A673 (cell line): ENCODE results near the gene THOC1. TPM values are rescaled to one million over a fixed set of nuclear protein-coding genes. Genes with fewer than 3 reads are reported as not detected.

ENCODE experiments used
- BruUV-seq: library from RNA; stranded (reverse); fragments of 400-500 nt; replicated peaks from 2 replicates; lab custom pipeline; 2021; lab: Mats Ljungman, UMichigan
- CTCF ChIA-PET: fragments of 300-600 bp; sonication (Branson Sonifier 250); formaldehyde crosslinking; loops from one replicate; lab custom pipeline; 2022; ENCODE audit warnings: antibody characterized with exemption; lab: Charles Lee
- POLR2A ChIA-PET: fragments of 300-600 bp; sonication (Branson Sonifier 250); formaldehyde crosslinking; loops from one replicate; lab custom pipeline; 2022; ENCODE audit warnings: antibody characterized with exemption; ENCODE audit not compliant: low non-redundant PET; lab: Charles Lee
- DNase-seq: peaks from one replicate; pipeline ENCODE4 v3.0.0-alpha.2; 2015; ENCODE audit warnings: low spot score
- H3K27ac ChIP-seq: fragments of 200-600 bp; sonication (generic); 2 replicates; pipeline ENCODE4 v1.5.1; 2016; ENCODE audit warnings: mixed run types, low read depth, mild to moderate bottlenecking, mixed read lengths, antibody characterized with exemption, low read length; ENCODE audit not compliant: poor library complexity, severe bottlenecking
- H3K27me3 ChIP-seq: fragments of 200-600 bp; sonication (generic); replicated peaks from 2 replicates; pipeline ENCODE4 v1.6.1; 2017; ENCODE audit warnings: mixed run types, low read depth, mild to moderate bottlenecking, mixed read lengths, antibody characterized with exemption, low read length; ENCODE audit not compliant: insufficient read depth, poor library complexity
- H3K36me3 ChIP-seq: fragments of 200-600 bp; sonication (generic); 2 replicates; pipeline ENCODE4 v1.6.1; 2016; ENCODE audit warnings: mixed run types, mild to moderate bottlenecking, mixed read lengths, antibody characterized with exemption, low read length; ENCODE audit not compliant: insufficient read depth, poor library complexity, severe bottlenecking
- H3K4me1 ChIP-seq: fragments of 200-600 bp; sonication (generic); 2 replicates; pipeline ENCODE4 v1.6.1; 2017; ENCODE audit warnings: mixed run types, mild to moderate bottlenecking, mixed read lengths, antibody characterized with exemption, low read length; ENCODE audit not compliant: insufficient read depth, poor library complexity, severe bottlenecking
- H3K4me3 ChIP-seq: fragments of 200-600 bp; sonication (generic); 2 replicates; pipeline ENCODE4 v1.5.1; 2016; ENCODE audit warnings: low read depth, mixed run types, mild to moderate bottlenecking, mixed read lengths, low read length; ENCODE audit not compliant: poor library complexity, severe bottlenecking
- H3K9me3 ChIP-seq: fragments of 200-600 bp; sonication (generic); 2 replicates; pipeline ENCODE4 v1.6.1; 2016; ENCODE audit warnings: mixed run types, low read depth, mild to moderate bottlenecking, mixed read lengths, antibody characterized with exemption, low read length; ENCODE audit not compliant: poor library complexity, severe bottlenecking
- EZH2 ChIP-seq: fragments of 200-600 bp; sonication (generic); IDR thresholded peaks from 2 replicates; pipeline ENCODE4 v1.6.1; 2017; ENCODE audit warnings: borderline replicate concordance, low read depth, mild to moderate bottlenecking, mixed read lengths, antibody characterized with exemption, low read length; ENCODE audit not compliant: poor library complexity, severe bottlenecking
- intact Hi-C: fragments of 100-400 bp; cut with micrococcal nuclease; formaldehyde crosslinking; loops from one replicate; pipeline ENCODE4 v1.10.0; 2022; ENCODE audit not compliant: unreplicated experiment
- total RNA-seq: library from RNA; stranded (reverse); gene quantifications from 2 replicates; pipeline ENCODE4 v1.2.3, GENCODE V29; 2021
- TF ChIP-seq, protein P1 (sequence below): fragments of 300-800, 200-600 bp; sonication (generic); conservative IDR thresholded peaks from 2 replicates; pipeline ENCODE4 v1.5.1; 2017; ENCODE audit warnings: low read depth, mild to moderate bottlenecking, antibody characterized with exemption, low read length, moderate library complexity, mixed read lengths

THOC1 gene
- total RNA-seq, 1 experiment from 2014 or later, result 76.7 TPM

DNA sequence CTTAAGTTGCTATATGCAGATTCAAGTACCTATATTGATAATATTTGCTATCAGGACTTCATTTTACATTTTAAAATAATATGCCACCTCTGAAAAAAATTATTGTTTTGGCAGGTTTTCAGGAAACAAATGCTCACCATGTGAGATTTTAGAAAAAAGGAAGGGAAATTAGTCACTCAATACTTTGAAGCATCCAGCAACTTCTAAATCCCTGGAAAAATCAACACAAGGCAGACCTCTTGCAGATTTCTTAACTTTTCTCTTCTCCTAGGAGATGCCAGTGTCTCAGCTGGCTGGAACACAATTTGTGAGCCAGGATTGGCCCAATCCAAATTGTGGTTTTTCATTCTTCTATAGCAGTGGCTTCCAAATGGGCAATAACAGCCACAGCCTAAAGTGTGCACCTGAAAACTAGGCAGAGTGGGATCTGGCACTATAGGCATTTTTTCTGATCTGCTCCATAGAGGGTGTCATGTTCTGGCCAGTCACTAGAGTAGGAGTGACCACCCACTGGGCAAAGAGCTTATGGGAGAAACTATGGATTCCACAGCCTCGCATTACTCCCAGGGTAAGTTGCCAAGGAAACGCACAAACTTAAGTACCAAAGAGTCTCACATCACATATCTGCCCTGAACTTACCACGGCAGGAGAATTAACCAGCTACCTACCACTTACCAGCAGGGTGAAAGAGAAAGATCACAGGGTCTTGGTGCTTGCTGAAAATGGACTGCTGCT lies 28.1 kb upstream of the THOC1 start:
- H3K27me3 ChIP-seq, result no peaks in the 10 kb centered on the region
- intact Hi-C loops, result no loop called here

DNA sequence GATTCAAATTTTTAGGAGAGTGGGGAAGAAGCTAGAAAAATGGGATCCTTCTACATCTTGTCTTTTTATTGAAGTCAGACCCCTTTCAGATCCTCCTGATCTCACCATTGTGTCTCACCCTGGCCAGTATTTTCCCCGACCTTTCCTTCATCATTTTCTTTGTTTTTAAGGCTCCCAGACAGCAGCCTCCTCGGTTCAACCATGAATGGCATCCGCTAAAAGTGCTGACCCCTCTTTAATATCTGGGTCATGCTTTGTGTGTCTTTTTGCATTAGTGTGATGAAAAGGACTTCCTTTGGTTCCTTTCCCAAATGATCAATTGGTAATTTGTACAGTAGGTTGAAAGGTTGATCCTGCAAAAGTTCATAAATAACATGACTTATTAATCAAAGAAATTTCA lies 26.7 kb upstream of the THOC1 start:
- BruUV-seq, result no TSS peak
- H3K4me3 ChIP-seq, result no peak overlapping the region
- no peaks in the 10 kb centered on the region for H3K4me1 ChIP-seq
- DNase-seq, result no peak
- H3K36me3 ChIP-seq, result no peaks in the 10 kb centered on the region
- intact Hi-C loops, result loop anchor here (5.0 kb wide), 2 partner anchors 173 to 538 kb away; no protein-coding TSS in a partner anchor
- TF ChIP-seq, protein P1, sequence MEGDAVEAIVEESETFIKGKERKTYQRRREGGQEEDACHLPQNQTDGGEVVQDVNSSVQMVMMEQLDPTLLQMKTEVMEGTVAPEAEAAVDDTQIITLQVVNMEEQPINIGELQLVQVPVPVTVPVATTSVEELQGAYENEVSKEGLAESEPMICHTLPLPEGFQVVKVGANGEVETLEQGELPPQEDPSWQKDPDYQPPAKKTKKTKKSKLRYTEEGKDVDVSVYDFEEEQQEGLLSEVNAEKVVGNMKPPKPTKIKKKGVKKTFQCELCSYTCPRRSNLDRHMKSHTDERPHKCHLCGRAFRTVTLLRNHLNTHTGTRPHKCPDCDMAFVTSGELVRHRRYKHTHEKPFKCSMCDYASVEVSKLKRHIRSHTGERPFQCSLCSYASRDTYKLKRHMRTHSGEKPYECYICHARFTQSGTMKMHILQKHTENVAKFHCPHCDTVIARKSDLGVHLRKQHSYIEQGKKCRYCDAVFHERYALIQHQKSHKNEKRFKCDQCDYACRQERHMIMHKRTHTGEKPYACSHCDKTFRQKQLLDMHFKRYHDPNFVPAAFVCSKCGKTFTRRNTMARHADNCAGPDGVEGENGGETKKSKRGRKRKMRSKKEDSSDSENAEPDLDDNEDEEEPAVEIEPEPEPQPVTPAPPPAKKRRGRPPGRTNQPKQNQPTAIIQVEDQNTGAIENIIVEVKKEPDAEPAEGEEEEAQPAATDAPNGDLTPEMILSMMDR, result no peak
- TF ChIP-seq EZH2, result no peak
- no peaks in the 10 kb centered on the region for H3K9me3 ChIP-seq
- no peak overlapping the region for H3K27ac ChIP-seq
- ChIA-PET CTCF (interaction anchor here (0.6 kb wide), 1 partner anchor 228 kb away, joined by 3 read pairs; no protein-coding TSS in a partner anchor), POLR2A (no interaction called here)
- H3K27me3 ChIP-seq, result no peaks in the 10 kb centered on the region

More for the DNA sequence above, 28.1 kb upstream of the THOC1 start:
- TF ChIP-seq, protein P1, result no peak
- no peak for TF ChIP-seq EZH2
- no peaks in the 10 kb centered on the region for H3K9me3 ChIP-seq
- no peaks in the 10 kb centered on the region for H3K36me3 ChIP-seq
- ChIA-PET POLR2A (no interaction called here), CTCF (no interaction called here)
- H3K4me1 ChIP-seq, result no peaks in the 10 kb centered on the region
- no TSS peak for BruUV-seq
- H3K4me3 ChIP-seq, result no peak overlapping the region
- DNase-seq, result no peak
- H3K27ac ChIP-seq, result no peak overlapping the region

DNA sequence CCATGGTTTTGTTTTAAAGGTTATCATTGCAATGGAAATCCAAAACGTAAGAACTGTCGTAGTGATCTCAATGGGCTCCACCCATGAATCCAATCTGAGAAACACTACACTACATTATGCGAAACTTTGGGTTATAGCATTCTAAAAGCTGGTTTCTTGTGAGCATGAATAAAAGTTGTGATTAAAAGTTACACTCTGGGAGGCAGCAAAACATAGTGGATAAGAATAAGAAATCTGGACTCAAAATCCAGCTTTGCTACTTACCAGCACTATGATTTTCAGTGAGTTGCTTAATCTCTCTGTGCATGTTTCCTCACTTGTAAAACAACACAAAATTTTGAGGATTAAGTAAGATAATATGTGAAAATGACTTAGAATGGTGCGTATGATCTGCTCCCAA lies 25.7 kb upstream of the THOC1 start:
- CTCF ChIA-PET, result interaction anchor here (0.9 kb wide), 2 partner anchors 325 to 546 kb away, joined by 3 read pairs; no protein-coding TSS in a partner anchor
- BruUV-seq, result no TSS peak
- intact Hi-C loops, result loop anchor here (5.0 kb wide), 2 partner anchors 174 to 539 kb away; no protein-coding TSS in a partner anchor

More for the DNA sequence above, 25.7 kb upstream of the THOC1 start:
- no peak for TF ChIP-seq EZH2
- TF ChIP-seq, protein P1, result no peak
- H3K4me3 ChIP-seq, result no peak overlapping the region
- H3K36me3 ChIP-seq, result no peaks in the 10 kb centered on the region
- no peaks in the 10 kb centered on the region for H3K9me3 ChIP-seq
- H3K4me1 ChIP-seq, result no peaks in the 10 kb centered on the region
- H3K27ac ChIP-seq, result no peak overlapping the region
- POLR2A ChIA-PET, result no interaction called here
- no peaks in the 10 kb centered on the region for H3K27me3 ChIP-seq
- no peak for DNase-seq
